ENCODE data around the gene ALOX5. TPM values are rescaled to one million over a fixed set of nuclear protein-coding genes. Genes with fewer than 3 reads are reported as not detected.
A peak's percentile ranks its signal among the peaks of the same experiment; 100 is the strongest.

ALOX5 gene
- total RNA-seq, 1 experiment from 2014 or later: 0.11 TPM

GRCh38 chr10:45409782-45410181 is 35.8 kb downstream of the ALOX5 start:
- Histone ChIP-seq H3F3A (ENCODE audit: low read length, unreplicated experiment) (no peaks in the 10 kb centered on the region), H3K79me2 (ENCODE audit: low read length) (no peaks in the 10 kb centered on the region), H3K9ac (ENCODE audit: low read length) (no peak overlapping the region), H3K36me3 (ENCODE audit: low read depth, low read length) (no peaks in the 10 kb centered on the region), H2AFZ (ENCODE audit: low read length) (no peak overlapping the region), H3K4me2 (ENCODE audit: low read length) (no peak overlapping the region), H3K27me3 (ENCODE audit: low read length) (peaks cover 23% of the 10 kb centered on the region), H3K4me3 (ENCODE audit: low read length) (no peak overlapping the region), H3K4me1 (ENCODE audit: insufficient read depth, low read length) (no peaks in the 10 kb centered on the region), H4K20me1 (ENCODE audit: low read length) (no peaks in the 10 kb centered on the region), H3K9me3 (ENCODE audit: low read length) (no peaks in the 10 kb centered on the region), H3K27ac (ENCODE audit: low read length) (no peak overlapping the region), H3K9me2 (replicated peaks; ENCODE audit: low read length) (no peaks in the 10 kb centered on the region)
- DNase-seq (peak; percentile 22), ATAC-seq (peak; percentile 66)
- no TSS peak for BruUV-seq (replicated peaks)
- intact Hi-C loops (cut with micrococcal nuclease): no loop called here
- CTCF ChIA-PET: no interaction called here
- TF ChIP-seq CTCF (conservative IDR thresholded peaks at IDR 0.05; ENCODE audit: low read depth, low read length) (no peak), EZH2phosphoT487 (IDR thresholded peaks at IDR 0.05; ENCODE audit: borderline replicate concordance, low read length) (no peak), EZH2 (IDR thresholded peaks at IDR 0.05; ENCODE audit: low read length, unreplicated experiment) (no peak)
- POLR2A ChIA-PET (ENCODE audit: unreplicated experiment): no interaction called here

- no TSS peak for BruUV-seq (replicated peaks)
- Histone ChIP-seq H3K79me2 (ENCODE audit: low read length) (no peaks in the 10 kb centered on the region), H3K9me2 (replicated peaks; ENCODE audit: low read length) (no peaks in the 10 kb centered on the region), H3K36me3 (ENCODE audit: low read depth, low read length) (no peaks in the 10 kb centered on the region), H3K4me3 (ENCODE audit: low read length) (no peak overlapping the region), H3K9me3 (ENCODE audit: low read length) (no peaks in the 10 kb centered on the region), H2AFZ (ENCODE audit: low read length) (no peak overlapping the region), H4K20me1 (ENCODE audit: low read length) (no peaks in the 10 kb centered on the region), H3K4me1 (ENCODE audit: insufficient read depth, low read length) (no peaks in the 10 kb centered on the region), H3K4me2 (ENCODE audit: low read length) (no peak overlapping the region), H3K9ac (ENCODE audit: low read length) (no peak overlapping the region), H3K27me3 (ENCODE audit: low read length) (peaks cover 23% of the 10 kb centered on the region), H3K27ac (ENCODE audit: low read length) (no peak overlapping the region), H3F3A (ENCODE audit: low read length, unreplicated experiment) (no peaks in the 10 kb centered on the region)
- intact Hi-C loops (cut with micrococcal nuclease): no loop called here
- TF ChIP-seq EZH2 (IDR thresholded peaks at IDR 0.05; ENCODE audit: low read length, unreplicated experiment) (no peak), CTCF (conservative IDR thresholded peaks at IDR 0.05; ENCODE audit: low read depth, low read length) (no peak), EZH2phosphoT487 (IDR thresholded peaks at IDR 0.05; ENCODE audit: borderline replicate concordance, low read length) (no peak)
- POLR2A ChIA-PET (ENCODE audit: unreplicated experiment): no interaction called here
- ATAC-seq (no peak), DNase-seq (no peak)
- CTCF ChIA-PET: no interaction called here
Measured at GRCh38 chr10:45410489-45410806, 36.4 kb downstream of the ALOX5 start.

- no peaks in the 10 kb centered on the region for H3K79me2 ChIP-seq (ENCODE audit: low read length)
- POLR2A ChIA-PET (ENCODE audit: unreplicated experiment): no interaction called here
- H3K9me3 ChIP-seq (ENCODE audit: low read length): no peaks in the 10 kb centered on the region
- BruUV-seq (replicated peaks): no TSS peak
- H2AFZ ChIP-seq (ENCODE audit: low read length): no peak overlapping the region
- ATAC-seq (no peak), DNase-seq (no peak)
- no peaks in the 10 kb centered on the region for H3K4me1 ChIP-seq (ENCODE audit: insufficient read depth, low read length)
- H3K27me3 ChIP-seq (ENCODE audit: low read length): peaks cover 23% of the 10 kb centered on the region
- intact Hi-C loops (cut with micrococcal nuclease): no loop called here
- H3K9ac ChIP-seq (ENCODE audit: low read length): no peak overlapping the region
- no peak overlapping the region for H3K27ac ChIP-seq (ENCODE audit: low read length)
- no peaks in the 10 kb centered on the region for H4K20me1 ChIP-seq (ENCODE audit: low read length)
- CTCF ChIA-PET: no interaction called here
- no peaks in the 10 kb centered on the region for H3F3A ChIP-seq (ENCODE audit: low read length, unreplicated experiment)
- no peaks in the 10 kb centered on the region for H3K36me3 ChIP-seq (ENCODE audit: low read depth, low read length)
- H3K4me3 ChIP-seq (ENCODE audit: low read length): no peak overlapping the region
- no peak overlapping the region for H3K4me2 ChIP-seq (ENCODE audit: low read length)
- no peak for TF ChIP-seq EZH2 (IDR thresholded peaks at IDR 0.05; ENCODE audit: low read length, unreplicated experiment)
- no peak for TF ChIP-seq EZH2phosphoT487 (IDR thresholded peaks at IDR 0.05; ENCODE audit: borderline replicate concordance, low read length)
- no peak for TF ChIP-seq CTCF (conservative IDR thresholded peaks at IDR 0.05; ENCODE audit: low read depth, low read length)
- no peaks in the 10 kb centered on the region for H3K9me2 ChIP-seq (replicated peaks; ENCODE audit: low read length)
Measured at GRCh38 chr10:45410807-45411606, 37.0 kb downstream of the ALOX5 start.
